ENCODE results near the gene GOLGA8R. TPM values are rescaled to one million over a fixed set of nuclear protein-coding genes. Genes with fewer than 3 reads are reported as not detected.
"Not testable (repeated sequence)": the region's sequence is repeated elsewhere in the genome, so short reads cannot be mapped to it uniquely, and the experiment has no call there.

The GOLGA8R gene, protein sequence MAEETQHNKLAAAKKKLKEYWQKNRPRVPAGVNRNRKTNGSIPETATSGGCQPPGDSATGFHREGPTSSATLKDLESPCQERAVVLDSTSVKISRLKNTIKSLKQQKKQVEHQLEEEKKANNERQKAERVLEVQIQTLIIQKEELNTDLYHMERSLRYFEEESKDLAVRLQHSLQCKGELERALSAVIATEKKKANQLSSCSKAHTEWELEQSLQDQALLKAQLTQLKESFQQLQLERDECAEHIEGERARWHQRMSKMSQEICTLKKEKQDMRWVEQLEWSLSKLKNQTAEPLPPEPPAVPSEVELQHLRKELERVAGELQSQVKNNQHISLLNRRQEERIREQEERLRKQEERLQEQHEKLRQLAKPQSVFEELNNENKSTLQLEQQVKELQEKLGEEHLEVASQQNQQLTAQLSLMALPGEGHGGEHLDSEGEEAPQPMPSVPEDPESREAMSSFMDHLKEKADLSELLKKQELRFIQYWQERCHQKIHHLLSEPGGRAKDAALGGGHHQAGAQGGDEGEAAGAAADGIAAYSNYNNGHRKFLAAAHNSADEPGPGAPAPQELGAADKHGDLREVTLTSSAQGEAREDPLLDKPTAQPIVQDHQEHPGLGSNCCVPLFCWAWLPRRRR
- total RNA-seq = 1 to 10 TPM in 3 of 4 donors, under 1 TPM in 1; 0.91 to 4.6 (median 1.9) TPM

DNA sequence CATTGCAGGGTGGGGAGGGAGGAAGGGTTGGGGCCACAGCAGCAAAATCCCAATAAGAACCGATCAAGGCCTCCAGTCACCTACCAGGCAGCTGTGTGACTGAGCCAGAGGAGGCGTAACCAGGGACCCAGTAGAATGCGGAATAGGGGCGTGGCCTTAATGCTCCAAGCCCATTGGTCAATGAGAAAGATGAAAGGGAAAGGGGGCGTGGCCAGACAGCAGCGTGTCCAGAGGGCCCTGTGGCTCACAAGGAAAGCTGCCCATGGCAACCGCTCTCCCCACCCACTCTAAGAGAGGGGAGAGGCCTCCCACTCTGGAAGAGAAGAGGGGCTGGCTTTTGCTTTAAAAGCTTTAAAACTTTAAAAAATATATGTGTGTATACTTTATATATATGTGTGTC, at the start of gene GOLGA8R:
TSS of gene GOLGA8R (minus strand) at position 101 of the 400 bp plus-strand sequence. CDS start at position 3, 98 bp downstream.
- H3K4me3 ChIP-seq (ENCODE audit: low read depth, poor library complexity, severe bottlenecking); DNase-seq (ENCODE audit: low spot score in 2 of 2); intact Hi-C loops (cut with DNase I; ENCODE audit: low total_unique reads): not testable (repeated sequence)
- no CpG with 5 or more reads among the region's 7 CpGs for WGBS, 2 donors

DNA sequence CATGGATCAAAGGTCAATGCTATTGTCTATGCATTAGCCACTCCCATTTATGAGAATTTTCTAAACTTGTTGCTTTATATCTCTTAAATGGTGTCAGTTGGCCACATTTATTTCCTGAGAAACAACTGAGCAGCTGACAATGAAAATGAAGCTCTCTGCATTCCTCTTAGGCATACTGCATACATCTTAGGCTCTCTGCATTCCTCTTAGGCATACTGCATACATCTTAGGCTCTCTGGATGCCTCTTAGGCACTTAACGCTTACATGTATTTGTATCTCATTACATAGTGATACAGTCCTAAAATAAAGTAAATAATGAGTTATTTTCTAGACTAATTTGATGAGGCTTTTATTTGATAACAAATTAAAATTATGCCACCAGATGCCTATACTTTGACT, 49.8 kb upstream of the GOLGA8R start:
- H3K4me3 ChIP-seq (ENCODE audit: low read depth, poor library complexity, severe bottlenecking); DNase-seq (ENCODE audit: low spot score in 2 of 2); intact Hi-C loops (cut with DNase I; ENCODE audit: low total_unique reads): not testable (repeated sequence)
- no CpG with 5 or more reads among the region's 1 CpG for WGBS, 2 donors

DNA sequence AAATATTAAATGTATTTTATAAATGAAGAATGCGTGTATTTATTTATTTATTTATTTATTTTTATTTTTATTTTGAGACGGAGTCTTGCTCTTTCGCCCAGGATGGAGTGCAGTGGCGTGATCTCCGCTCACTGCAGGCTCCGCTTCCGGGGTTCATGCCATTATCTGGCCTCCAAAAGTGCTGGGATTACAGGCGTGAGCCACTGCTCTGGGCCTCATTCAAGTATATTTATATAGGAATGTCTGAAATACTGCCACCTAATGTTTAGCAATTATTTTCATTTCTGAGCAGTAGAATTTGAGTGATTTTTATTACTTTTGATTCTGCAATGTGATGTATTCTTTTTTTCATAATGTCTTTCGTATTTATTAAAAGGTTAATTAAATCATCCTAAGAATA, 48.1 kb upstream of the GOLGA8R start:
- no CpG with 5 or more reads among the region's 9 CpGs for WGBS, 2 donors
- H3K4me3 ChIP-seq (ENCODE audit: low read depth, poor library complexity, severe bottlenecking); intact Hi-C loops (cut with DNase I; ENCODE audit: low total_unique reads); DNase-seq (ENCODE audit: low spot score in 2 of 2): not testable (repeated sequence)

DNA sequence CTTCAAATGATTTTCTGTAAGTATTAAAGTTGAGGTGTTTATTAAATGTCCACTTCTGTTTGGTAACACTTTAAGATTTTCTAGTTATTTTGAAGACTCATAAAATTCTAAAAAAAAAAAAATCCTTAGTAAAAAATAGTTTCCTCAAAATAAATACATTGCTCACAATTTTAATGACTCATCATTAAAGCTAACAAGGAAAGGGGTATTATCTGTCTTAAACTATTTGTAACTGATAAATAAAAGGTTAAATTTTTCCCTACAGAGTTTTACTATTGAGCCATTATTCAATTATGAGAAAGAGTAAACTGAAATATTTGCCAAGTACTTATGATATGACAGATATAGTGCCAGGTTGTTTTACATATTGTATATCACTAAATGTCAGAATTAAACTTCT, 38.6 kb upstream of the GOLGA8R start:
- DNase-seq (ENCODE audit: low spot score in 2 of 2); H3K4me3 ChIP-seq (ENCODE audit: low read depth, poor library complexity, severe bottlenecking); intact Hi-C loops (cut with DNase I; ENCODE audit: low total_unique reads): not testable (repeated sequence)

DNA sequence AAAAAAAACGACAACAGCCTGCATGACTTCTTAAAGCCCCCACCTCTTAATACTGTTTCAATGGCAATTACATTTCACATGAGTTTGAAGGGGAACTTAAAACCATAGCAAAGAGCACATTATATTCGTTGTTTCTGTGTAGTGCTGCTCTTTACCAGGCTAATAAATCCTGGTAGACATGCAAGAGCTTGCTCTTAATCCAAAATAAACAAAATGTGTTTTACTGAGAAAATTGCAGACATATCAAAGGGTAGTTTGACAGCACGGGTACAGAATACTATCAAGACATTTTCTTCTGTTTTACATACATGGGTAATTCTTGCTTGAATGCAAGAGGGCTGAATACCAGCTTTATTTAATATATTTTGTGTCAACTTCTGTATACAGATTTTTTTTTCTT, 24.3 kb upstream of the GOLGA8R start:
- intact Hi-C loops (cut with DNase I; ENCODE audit: low total_unique reads); DNase-seq (ENCODE audit: low spot score in 2 of 2); H3K4me3 ChIP-seq (ENCODE audit: low read depth, poor library complexity, severe bottlenecking): not testable (repeated sequence)
- 17 to 31% methylated on average over 1 to 2 of the region's 3 CpGs for WGBS, 2 donors

DNA sequence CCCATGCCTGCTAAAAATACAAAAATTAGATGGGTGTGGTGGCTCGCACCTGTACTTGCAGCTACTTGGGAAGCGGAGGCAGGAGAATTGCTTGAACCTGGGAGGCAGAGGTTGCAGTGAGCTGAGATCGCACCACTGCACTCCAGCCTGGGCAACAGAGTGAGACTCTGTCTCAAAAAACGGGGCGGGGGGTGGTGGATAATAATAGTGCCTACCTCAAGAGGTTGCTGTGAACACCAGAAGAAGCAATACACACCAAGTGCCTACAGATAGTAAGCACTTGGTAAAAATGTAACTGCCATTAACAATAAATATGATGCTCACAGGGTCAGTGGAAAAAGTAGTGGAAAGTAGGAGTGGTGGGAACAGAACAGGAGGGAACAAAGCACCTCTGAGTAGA, 21.8 kb upstream of the GOLGA8R start:
- intact Hi-C loops (cut with DNase I; ENCODE audit: low total_unique reads); H3K4me3 ChIP-seq (ENCODE audit: low read depth, poor library complexity, severe bottlenecking): not testable (repeated sequence)
- DNase-seq (ENCODE audit: low spot score in 2 of 2) = peak in 1 of 2 donors; percentile 32
- 93 to 97% methylated on average over 3 of the region's 5 CpGs for WGBS, 2 donors

DNA sequence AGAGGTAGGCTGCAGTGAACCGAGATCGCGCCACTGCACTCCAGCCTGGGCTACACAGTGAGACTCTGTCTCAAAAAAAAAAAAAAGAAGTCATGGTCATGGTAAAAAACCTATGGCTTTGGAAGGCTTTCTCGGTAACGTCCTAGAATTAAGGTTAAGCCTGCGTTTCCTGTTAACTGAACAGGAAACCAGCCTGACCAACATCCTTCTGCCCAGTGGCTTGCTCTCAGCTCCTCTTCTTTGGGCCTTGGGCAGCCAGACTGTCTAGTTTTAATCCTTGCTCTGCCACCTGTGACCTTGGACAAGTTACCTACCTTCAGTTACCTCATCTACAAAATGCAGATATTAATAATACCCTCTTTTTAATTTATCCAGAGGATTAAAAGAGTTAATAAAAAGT, 6.7 kb upstream of the GOLGA8R start:
- intact Hi-C loops (cut with DNase I; ENCODE audit: low total_unique reads); DNase-seq (ENCODE audit: low spot score in 2 of 2): not testable (repeated sequence)
- WGBS, 2 donors = 66 to 89% methylated on average over 5 to 6 of the region's 6 CpGs

DNA sequence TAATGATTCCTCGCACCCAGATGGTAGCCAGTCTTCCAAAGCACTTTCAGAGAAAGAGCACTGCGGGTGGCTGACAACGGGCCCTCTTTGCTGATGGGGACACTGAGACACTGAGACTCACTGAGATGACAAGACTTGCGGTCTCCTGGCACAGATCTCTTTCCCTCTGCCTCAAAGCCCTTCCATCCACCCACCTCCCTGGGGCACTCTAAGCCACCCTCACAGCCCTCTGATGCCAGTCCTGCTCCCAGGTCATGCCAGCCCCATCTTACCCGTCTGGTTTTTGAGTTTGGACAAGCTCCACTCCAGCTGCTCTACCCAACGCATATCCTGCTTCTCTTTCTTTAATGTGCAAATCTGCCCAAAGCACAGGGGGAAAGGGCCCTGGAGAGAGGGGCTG, 6.4 kb downstream of the GOLGA8R start:
- WGBS, 2 donors = 79% methylated on average over 5 to 6 of the region's 6 CpGs
- DNase-seq (ENCODE audit: low spot score in 2 of 2) = peak in 1 of 2 donors; percentile 15
- intact Hi-C loops (cut with DNase I; ENCODE audit: low total_unique reads); H3K4me3 ChIP-seq (ENCODE audit: low read depth, poor library complexity, severe bottlenecking): not testable (repeated sequence)

More for the DNA sequence above, 6.7 kb upstream of the GOLGA8R start:
- H3K4me3 ChIP-seq (ENCODE audit: low read depth, poor library complexity, severe bottlenecking) = not testable (repeated sequence)

DNA sequence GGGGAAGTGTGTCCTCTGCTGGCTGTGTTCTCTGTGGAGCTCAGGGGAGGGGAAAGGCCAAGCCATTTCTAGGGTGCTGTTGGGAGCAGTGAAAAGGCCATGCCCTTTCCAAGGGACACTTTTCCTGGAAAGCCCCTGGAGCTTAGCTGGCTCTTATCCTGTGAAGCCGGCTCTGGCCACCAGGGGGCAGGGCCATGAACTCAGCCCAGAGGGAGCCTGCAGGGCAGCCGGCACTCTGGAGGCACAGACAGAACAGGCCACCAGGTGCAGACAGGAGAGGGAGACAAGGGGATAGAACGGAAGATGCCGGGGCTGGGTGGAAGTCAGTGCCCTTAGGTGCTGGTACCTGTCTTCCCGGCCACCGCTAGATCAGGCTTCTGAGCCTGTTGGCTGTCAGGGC, 15.1 kb downstream of the GOLGA8R start:
- WGBS, 2 donors = 0% methylated on average over 2 of the region's 6 CpGs
- DNase-seq (ENCODE audit: low spot score in 2 of 2) = peak; percentile 49 to 87

DNA sequence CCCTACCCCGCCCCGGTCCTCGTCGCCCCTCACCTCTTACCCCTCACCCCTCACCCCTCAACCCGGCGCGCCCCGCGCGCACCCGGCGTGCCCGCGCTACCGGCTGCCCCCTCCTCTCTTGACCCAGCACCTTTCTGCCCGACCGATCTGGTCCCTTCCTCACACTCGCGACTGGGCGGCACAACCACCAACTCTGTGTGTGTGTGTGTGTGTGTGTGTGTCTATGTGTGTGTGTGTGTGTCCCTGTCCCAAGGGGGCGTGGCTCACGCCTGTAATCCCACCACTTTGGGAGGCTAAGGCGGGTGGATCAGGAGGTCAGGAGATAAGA, 20.4 kb downstream of the GOLGA8R start:
- no CpG with 5 or more reads among the region's 23 CpGs for WGBS, 2 donors
- intact Hi-C loops (cut with DNase I; ENCODE audit: low total_unique reads); DNase-seq (ENCODE audit: low spot score in 2 of 2); H3K4me3 ChIP-seq (ENCODE audit: low read depth, poor library complexity, severe bottlenecking): not testable (repeated sequence)

More for the DNA sequence above, 15.1 kb downstream of the GOLGA8R start:
- H3K4me3 ChIP-seq (ENCODE audit: low read depth, poor library complexity, severe bottlenecking); intact Hi-C loops (cut with DNase I; ENCODE audit: low total_unique reads): not testable (repeated sequence)

DNA sequence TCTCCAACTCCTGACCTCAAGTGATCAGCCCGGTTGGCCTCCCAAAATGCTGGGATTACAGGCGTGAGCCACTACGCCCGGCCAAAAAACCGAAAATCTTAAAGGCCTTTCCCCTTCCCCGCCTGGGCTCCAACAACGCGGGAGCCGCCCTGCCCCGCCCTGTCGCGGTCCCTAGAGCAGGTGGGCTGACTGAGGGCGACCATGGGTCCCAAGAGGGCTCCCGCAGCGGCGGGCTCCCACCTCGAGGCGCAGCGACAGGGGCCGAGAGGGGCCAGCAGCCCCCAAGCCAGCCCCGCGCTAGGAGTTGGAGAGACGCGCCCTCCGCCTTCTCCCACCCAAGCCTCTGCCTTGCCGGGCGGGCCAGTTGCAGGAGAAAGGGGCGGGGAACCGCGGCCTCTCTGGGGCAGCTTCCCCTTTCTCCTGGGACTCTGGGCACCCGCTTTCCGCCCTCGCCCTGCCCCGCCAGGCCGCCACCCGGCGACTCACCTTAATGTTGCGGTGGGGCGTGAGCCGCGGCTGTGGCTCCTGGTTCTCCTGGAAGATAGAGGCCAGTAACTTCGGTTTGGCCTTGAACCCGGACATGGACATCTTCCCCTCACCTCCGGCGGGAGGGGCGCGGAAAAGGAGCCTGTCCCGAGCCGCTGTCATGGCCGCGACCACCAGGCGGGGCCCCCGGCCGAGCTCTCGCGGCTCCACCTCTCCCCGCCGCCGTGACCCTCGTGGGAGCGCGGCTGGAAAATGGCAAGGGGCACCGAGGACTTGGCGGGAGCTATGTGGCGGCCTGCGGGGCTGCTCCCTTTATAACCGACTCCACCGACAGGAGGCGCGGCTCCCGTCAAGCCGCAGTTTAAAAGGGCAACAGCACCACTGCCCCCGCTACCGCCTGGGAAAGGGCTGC, 21.0 kb downstream of the GOLGA8R start, which contains the start of gene CHRFAM7A:
TSS of gene CHRFAM7A (minus strand) at position 775 of the 898 bp plus-strand sequence. CDS start 10,189 bp downstream, outside the sequence.
- no CpG with 5 or more reads among the region's 74 CpGs for WGBS, 2 donors
- H3K4me3 ChIP-seq (ENCODE audit: low read depth, poor library complexity, severe bottlenecking); DNase-seq (ENCODE audit: low spot score in 2 of 2); intact Hi-C loops (cut with DNase I; ENCODE audit: low total_unique reads): not testable (repeated sequence)

DNA sequence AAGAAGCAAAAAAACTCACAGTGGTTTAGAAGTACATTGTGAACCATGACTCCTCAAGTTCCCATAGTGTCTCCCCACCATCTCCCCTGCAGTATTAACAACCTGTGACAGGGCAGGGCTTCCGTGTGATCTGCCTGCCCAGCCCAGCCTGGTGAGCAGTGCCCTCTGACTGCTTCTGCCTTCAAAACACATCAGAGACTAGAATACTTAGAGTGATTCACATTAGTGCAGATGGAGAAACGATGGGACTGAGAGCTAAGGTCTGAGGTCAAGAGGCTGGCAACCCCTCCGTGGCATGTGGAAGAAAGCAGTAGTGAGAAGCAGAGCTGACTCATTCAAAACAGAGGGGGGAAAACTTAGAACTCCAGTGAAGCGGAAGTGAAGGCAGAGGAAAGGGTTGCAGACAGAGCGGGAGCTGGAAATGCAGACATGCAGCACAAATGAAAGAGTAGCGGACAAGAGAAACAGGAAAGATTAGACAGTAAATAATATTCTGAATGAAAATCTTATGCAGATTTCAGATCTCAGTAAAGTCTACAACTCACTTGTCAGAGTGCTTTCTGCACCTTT, 27.7 kb downstream of the GOLGA8R start:
- WGBS, 2 donors = no CpG with 5 or more reads among the region's 6 CpGs
- intact Hi-C loops (cut with DNase I; ENCODE audit: low total_unique reads); DNase-seq (ENCODE audit: low spot score in 2 of 2): not testable (repeated sequence)

DNA sequence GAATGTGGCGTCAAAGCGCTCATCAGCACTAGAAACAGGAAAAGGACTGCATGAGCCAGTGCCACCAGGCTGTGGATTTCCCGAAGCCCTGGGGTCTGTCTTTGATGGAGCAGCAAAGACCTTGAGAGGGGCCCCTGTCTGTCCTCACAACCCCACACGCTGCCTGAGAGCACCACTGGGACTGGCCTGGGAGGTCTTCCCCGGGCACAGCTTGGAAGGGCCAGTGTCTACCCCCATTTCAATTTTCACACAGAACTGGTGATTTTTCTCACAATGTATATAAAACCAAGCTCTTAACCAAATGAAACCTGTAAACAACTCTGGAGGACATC, 37.0 kb downstream of the GOLGA8R start:
- H3K4me3 ChIP-seq (ENCODE audit: low read depth, poor library complexity, severe bottlenecking); intact Hi-C loops (cut with DNase I; ENCODE audit: low total_unique reads); DNase-seq (ENCODE audit: low spot score in 2 of 2): not testable (repeated sequence)
- no CpG with 5 or more reads among the region's 5 CpGs for WGBS, 2 donors

More for the DNA sequence above, 27.7 kb downstream of the GOLGA8R start:
- H3K4me3 ChIP-seq (ENCODE audit: low read depth, poor library complexity, severe bottlenecking) = not testable (repeated sequence)

DNA sequence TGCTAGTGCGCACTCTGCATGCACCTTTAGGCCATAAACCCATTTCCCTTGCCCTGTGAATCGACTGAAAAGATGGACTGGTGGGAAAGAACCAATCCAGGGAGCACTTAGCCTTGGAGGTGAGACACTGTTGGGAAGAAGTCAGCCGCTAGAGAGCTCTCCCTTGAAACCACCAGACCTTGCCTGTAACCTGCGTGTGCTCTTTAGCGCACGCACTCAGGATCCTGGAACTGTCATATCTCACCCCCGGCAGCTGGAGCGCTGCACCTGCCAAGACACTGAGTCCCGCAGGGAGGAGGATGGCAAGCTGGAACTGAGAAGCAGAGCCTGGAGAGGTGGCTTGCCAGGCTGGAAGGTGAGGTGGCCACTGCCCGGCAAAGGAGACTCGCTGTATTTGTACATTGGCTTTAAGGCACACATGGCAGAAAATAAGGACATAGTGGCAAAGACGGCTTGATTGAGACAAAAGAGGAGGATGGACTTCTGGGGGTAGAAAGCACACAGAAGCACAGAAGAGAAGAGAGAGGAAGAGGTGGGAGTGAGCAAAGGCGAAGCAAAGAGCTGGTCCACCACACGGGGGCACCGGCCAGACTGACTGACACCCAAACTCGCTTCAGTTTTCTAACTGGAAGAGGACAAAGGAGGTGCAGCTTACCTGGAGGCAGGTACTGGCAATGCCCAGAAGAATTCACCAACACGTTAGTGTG, 37.5 kb downstream of the GOLGA8R start:
- WGBS, 2 donors = no CpG with 5 or more reads among the region's 17 CpGs
- DNase-seq (ENCODE audit: low spot score in 2 of 2); intact Hi-C loops (cut with DNase I; ENCODE audit: low total_unique reads); H3K4me3 ChIP-seq (ENCODE audit: low read depth, poor library complexity, severe bottlenecking): not testable (repeated sequence)

Measured in lower leg skin (tissue), 4 donors.